LNCaP clone FGC (cell line): ENCODE results near the gene CLPTM1.

Experiments used
- DNase-seq: peaks from one replicate; pipeline ENCODE4 v3.0.0-alpha.2; 2011; ENCODE audit warnings: low read depth
- H3K4me3 ChIP-seq: 2 replicates; pipeline ENCODE4 v1.5.1; 2011; ENCODE audit warnings: mild to moderate bottlenecking, low read depth, low read length, control low read depth
- TF ChIP-seq, protein P1 (sequence below): IDR thresholded peaks from 2 replicates; pipeline ENCODE4 v1.5.1; 2012; ENCODE audit warnings: mild to moderate bottlenecking; ENCODE audit not compliant: control insufficient read depth, insufficient read depth; ENCODE audit errors: extremely low read depth

CLPTM1 gene

DNA sequence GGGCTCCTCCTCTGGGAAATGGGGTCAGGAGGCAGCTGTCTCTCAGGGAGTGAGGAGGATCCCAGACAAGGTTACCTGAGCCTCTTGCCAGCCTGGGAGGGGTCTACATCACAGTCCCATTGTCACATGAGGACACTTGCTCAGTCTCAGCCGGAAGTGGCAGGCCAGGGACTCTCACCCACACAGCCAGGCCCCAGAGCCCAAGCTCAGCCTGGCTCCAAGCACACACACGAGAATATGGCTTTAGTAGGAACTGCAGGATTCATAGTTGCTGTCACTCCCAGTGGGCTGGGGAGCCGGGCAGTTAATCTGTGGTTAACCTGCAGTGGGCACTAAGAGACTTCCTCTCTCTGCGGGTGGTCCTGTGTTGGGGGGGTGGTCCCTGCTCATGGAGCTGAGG, 30.3 kb downstream of the CLPTM1 start:
- no peak for DNase-seq
- TF ChIP-seq, protein P1, sequence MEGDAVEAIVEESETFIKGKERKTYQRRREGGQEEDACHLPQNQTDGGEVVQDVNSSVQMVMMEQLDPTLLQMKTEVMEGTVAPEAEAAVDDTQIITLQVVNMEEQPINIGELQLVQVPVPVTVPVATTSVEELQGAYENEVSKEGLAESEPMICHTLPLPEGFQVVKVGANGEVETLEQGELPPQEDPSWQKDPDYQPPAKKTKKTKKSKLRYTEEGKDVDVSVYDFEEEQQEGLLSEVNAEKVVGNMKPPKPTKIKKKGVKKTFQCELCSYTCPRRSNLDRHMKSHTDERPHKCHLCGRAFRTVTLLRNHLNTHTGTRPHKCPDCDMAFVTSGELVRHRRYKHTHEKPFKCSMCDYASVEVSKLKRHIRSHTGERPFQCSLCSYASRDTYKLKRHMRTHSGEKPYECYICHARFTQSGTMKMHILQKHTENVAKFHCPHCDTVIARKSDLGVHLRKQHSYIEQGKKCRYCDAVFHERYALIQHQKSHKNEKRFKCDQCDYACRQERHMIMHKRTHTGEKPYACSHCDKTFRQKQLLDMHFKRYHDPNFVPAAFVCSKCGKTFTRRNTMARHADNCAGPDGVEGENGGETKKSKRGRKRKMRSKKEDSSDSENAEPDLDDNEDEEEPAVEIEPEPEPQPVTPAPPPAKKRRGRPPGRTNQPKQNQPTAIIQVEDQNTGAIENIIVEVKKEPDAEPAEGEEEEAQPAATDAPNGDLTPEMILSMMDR, result no peak

GRCh38 chr19:44986389-44986788, 31.2 kb downstream of the CLPTM1 start:
- DNase-seq, result no peak
- TF ChIP-seq, protein P1, result no peak
- no peak overlapping the region for H3K4me3 ChIP-seq

More for the DNA sequence above, 30.3 kb downstream of the CLPTM1 start:
- H3K4me3 ChIP-seq, result no peak overlapping the region

DNA sequence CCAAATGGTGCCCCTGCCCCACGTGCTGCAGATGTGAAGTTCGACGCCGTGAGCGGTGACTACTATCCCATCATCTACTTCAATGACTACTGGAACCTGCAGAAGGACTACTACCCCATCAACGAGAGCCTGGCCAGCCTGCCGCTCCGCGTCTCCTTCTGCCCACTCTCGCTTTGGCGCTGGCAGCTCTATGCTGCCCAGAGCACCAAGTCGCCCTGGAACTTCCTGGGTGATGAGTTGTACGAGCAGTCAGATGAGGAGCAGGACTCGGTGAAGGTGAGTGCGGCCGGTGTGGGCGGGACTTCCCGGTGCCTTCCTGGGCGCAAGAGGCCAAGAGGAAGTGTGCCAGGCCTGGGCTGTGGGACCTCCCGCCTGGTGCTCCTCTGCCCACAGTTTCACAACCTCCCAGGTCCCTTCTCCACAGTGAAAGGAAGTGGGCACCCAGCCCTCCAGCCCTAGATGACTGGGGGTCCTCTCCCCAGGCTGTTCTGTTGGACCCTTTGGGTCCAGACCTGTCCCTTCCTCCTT, 32.0 kb downstream of the CLPTM1 start:
- TF ChIP-seq, protein P1, result no peak
- no peak for DNase-seq

GRCh38 chr19:44988273-44988672, 33.1 kb downstream of the CLPTM1 start:
- TF ChIP-seq, protein P1, result no peak

More for the DNA sequence above, 32.0 kb downstream of the CLPTM1 start:
- no peak overlapping the region for H3K4me3 ChIP-seq

DNA sequence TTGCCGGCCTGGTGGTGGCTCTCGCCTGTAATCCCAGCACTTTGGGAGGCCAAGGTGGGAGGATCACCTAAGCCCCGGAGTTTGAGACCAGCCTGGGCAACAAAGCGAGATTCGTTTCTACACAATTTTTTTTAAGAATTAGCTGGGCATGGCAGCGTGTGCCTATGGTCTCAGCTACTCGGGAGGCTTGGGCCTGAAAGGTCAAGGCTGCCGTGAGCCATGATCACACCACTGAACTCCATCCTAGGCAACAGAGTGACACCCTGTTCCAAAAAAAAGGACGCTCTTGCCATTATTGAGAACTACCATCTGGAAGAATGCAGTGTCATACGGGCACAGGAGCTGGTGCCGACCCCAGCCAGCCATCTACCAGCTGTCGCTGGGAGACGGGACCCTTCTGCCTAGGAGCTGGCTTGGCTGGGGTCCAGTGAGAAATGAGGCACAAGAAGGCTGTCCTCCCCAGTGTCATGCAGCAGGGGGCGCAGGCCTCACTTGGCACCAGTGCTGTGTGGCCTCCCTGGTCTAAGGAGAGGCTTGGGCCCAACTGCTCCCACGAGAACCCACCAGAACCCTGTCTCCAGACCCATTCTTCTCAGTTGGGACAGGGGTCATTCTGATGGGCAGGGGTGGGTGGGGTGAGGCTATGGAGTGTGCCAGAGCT, 33.8 kb downstream of the CLPTM1 start:
- DNase-seq, result no peak
- TF ChIP-seq, protein P1, result peak; percentile 52
- H3K4me3 ChIP-seq, result no peak overlapping the region

More at GRCh38 chr19:44988273-44988672, 33.1 kb downstream of the CLPTM1 start:
- no peak overlapping the region for H3K4me3 ChIP-seq
- DNase-seq, result no peak

DNA sequence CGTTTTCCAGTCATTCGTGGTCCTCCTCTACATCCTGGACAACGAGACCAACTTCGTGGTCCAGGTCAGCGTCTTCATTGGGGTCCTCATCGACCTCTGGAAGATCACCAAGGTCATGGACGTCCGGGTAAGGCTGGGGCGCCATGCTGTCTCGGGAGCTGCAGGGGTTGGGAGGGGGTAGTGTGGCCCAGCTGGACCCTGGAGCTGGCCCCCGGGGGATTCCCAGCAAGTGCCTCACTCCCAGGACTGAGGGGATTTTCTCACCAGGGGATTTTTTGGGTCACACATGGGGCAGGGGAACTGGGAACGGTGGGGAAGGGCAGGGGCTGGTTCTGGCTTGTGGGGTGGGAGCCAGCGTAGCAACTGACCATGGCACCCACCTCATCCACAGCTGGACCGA, 35.3 kb downstream of the CLPTM1 start:
- TF ChIP-seq, protein P1, result no peak
- H3K4me3 ChIP-seq, result no peak overlapping the region
- no peak for DNase-seq

DNA sequence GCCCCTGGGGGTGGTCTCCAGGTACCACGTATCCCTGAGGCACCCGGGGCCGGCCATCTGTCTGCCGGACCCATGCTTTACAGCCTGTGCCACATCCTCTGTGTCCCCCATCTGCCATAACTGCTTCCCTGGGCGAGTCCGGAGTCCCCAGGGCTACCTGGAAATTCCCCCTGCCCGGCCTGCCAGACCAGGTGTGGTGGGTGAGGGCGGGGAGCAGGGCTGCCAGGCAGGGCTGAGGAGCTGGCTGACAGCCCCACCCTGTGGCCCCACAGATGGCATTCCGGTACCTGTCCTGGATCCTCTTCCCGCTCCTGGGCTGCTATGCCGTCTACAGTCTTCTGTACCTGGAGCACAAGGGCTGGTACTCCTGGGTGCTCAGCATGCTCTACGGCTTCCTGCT, 35.8 kb downstream of the CLPTM1 start:
- no peak overlapping the region for H3K4me3 ChIP-seq
- TF ChIP-seq, protein P1, result no peak
- DNase-seq, result no peak
